Measurements from ENCODE around the gene TOR1AIP2. TPM values are rescaled to one million over a fixed set of nuclear protein-coding genes. Genes with fewer than 3 reads are reported as not detected.

Gene TOR1AIP2
- total RNA-seq, 1 donor from 2014 or later, result 92.0 TPM

- TF ChIP-seq CTCF (IDR thresholded peaks at IDR 0.05), result no peak
- H3K27me3 ChIP-seq (ENCODE audit: low read depth), result no peaks in the 10 kb centered on the region
- intact Hi-C loops (cut with DNase I), result loop anchor here (10.0 kb wide), 1 partner anchor 89 kb away; no protein-coding TSS in a partner anchor
- ATAC-seq (no peak), DNase-seq (no peak)
- H3K27ac ChIP-seq, result no peak overlapping the region
- H3K9me3 ChIP-seq, result no peaks in the 10 kb centered on the region
- no peaks in the 10 kb centered on the region for H3K36me3 ChIP-seq
- no peak overlapping the region for H3K4me3 ChIP-seq
- no peaks in the 10 kb centered on the region for H3K4me1 ChIP-seq
Measured at GRCh38 chr1:179803918-179804317, 73.7 kb downstream of the TOR1AIP2 start.

GRCh38 chr1:179803104-179803503 lies 74.5 kb downstream of the TOR1AIP2 start:
- H3K9me3 ChIP-seq, result no peaks in the 10 kb centered on the region
- TF ChIP-seq CTCF (IDR thresholded peaks at IDR 0.05), result no peak
- H3K27ac ChIP-seq, result no peak overlapping the region
- no peak overlapping the region for H3K4me3 ChIP-seq
- no peaks in the 10 kb centered on the region for H3K36me3 ChIP-seq
- no peaks in the 10 kb centered on the region for H3K27me3 ChIP-seq (ENCODE audit: low read depth)
- H3K4me1 ChIP-seq, result no peaks in the 10 kb centered on the region
- no peak for ATAC-seq
- intact Hi-C loops (cut with DNase I), result loop anchor here (10.0 kb wide), 1 partner anchor 88 kb away; no protein-coding TSS in a partner anchor
- no peak for DNase-seq

GRCh38 chr1:179800481-179800880 lies 77.1 kb downstream of the TOR1AIP2 start:
- ATAC-seq (no peak), DNase-seq (no peak)
- Histone ChIP-seq H3K9me3 (no peaks in the 10 kb centered on the region), H3K27me3 (ENCODE audit: low read depth) (no peaks in the 10 kb centered on the region), H3K27ac (no peak overlapping the region), H3K4me1 (no peaks in the 10 kb centered on the region), H3K36me3 (no peaks in the 10 kb centered on the region), H3K4me3 (no peak overlapping the region)
- intact Hi-C loops (cut with DNase I), result loop anchor here (10.0 kb wide), 1 partner anchor 86 kb away; no protein-coding TSS in a partner anchor
- TF ChIP-seq CTCF (IDR thresholded peaks at IDR 0.05), result no peak

- Histone ChIP-seq H3K36me3 (no peaks in the 10 kb centered on the region), H3K27me3 (ENCODE audit: low read depth) (no peaks in the 10 kb centered on the region), H3K4me1 (no peaks in the 10 kb centered on the region), H3K27ac (no peak overlapping the region), H3K4me3 (no peak overlapping the region), H3K9me3 (no peaks in the 10 kb centered on the region)
- TF ChIP-seq CTCF (IDR thresholded peaks at IDR 0.05), result no peak
- no peak for ATAC-seq
- no peak for DNase-seq
- intact Hi-C loops (cut with DNase I), result no loop called here
Measured at GRCh38 chr1:179798864-179799516, 78.6 kb downstream of the TOR1AIP2 start.

GRCh38 chr1:179798213-179798863 lies 79.3 kb downstream of the TOR1AIP2 start:
- intact Hi-C loops (cut with DNase I), result no loop called here
- no peak for DNase-seq
- TF ChIP-seq CTCF (IDR thresholded peaks at IDR 0.05), result no peak

More at GRCh38 chr1:179798213-179798863, 79.3 kb downstream of the TOR1AIP2 start:
- no peak for ATAC-seq
- no peaks in the 10 kb centered on the region for H3K36me3 ChIP-seq
- no peaks in the 10 kb centered on the region for H3K9me3 ChIP-seq
- no peaks in the 10 kb centered on the region for H3K4me1 ChIP-seq
- no peaks in the 10 kb centered on the region for H3K27me3 ChIP-seq (ENCODE audit: low read depth)
- no peak overlapping the region for H3K27ac ChIP-seq
- no peak overlapping the region for H3K4me3 ChIP-seq

All from lower lobe of right lung (tissue), 2 donors.